Astrocyte (in vitro differentiated cells and primary cell): ENCODE data around the gene STK17A. TPM values are rescaled to one million over a fixed set of nuclear protein-coding genes. Genes with fewer than 3 reads are reported as not detected.

Experiments used
- DNase-seq: peaks from one replicate; pipeline ENCODE4 v3.0.0-alpha.2; 2010; ENCODE audit warnings: low read depth
- FAIRE-seq: peaks from 2 replicates; lab custom pipeline; 2011; peaks lifted over from hg19 to GRCh38; lab: Jason Lieb, UNC
- H2AFZ ChIP-seq: 2 replicates; pipeline ENCODE4 v1.6.0; 2012; ENCODE audit warnings: low read depth, low read length, inconsistent platforms
- H3K27ac ChIP-seq: 2 replicates; pipeline ENCODE4 v1.5.1; 2011; ENCODE audit warnings: low read depth, low read length, inconsistent platforms
- H3K27me3 ChIP-seq: 2 replicates; pipeline ENCODE4 v1.6.0; 2011; ENCODE audit warnings: low read length, inconsistent platforms; ENCODE audit not compliant: insufficient read depth
- H3K36me3 ChIP-seq: 2 replicates; pipeline ENCODE4 v1.5.1; 2011; ENCODE audit warnings: low read length, inconsistent platforms; ENCODE audit not compliant: insufficient read depth
- H3K4me1 ChIP-seq: 2 replicates; pipeline ENCODE4 v1.5.1; 2011; ENCODE audit warnings: low read length, inconsistent platforms; ENCODE audit not compliant: insufficient read depth
- H3K4me2 ChIP-seq: 2 replicates; pipeline ENCODE4 v1.6.0; 2012; ENCODE audit warnings: low read length, inconsistent platforms
- H3K4me3 ChIP-seq: 2 replicates; pipeline ENCODE4 v1.5.1; 2011; ENCODE audit warnings: low read depth, mild to moderate bottlenecking, low read length, inconsistent platforms; ENCODE audit not compliant: insufficient read depth
- H3K79me2 ChIP-seq: 2 replicates; pipeline ENCODE4 v1.6.0; 2012; ENCODE audit warnings: mild to moderate bottlenecking, low read length, inconsistent platforms; ENCODE audit not compliant: insufficient read depth
- H3K9ac ChIP-seq: 2 replicates; pipeline ENCODE4 v1.6.0; 2012; ENCODE audit warnings: mild to moderate bottlenecking, low read length, inconsistent platforms
- H3K9me3 ChIP-seq: 2 replicates; pipeline ENCODE4 v1.5.1; 2012; ENCODE audit warnings: low read depth, mild to moderate bottlenecking, low read length, inconsistent platforms; ENCODE audit not compliant: insufficient read depth
- H4K20me1 ChIP-seq: 2 replicates; pipeline ENCODE4 v1.6.0; 2012; ENCODE audit warnings: low read length, inconsistent platforms; ENCODE audit not compliant: insufficient read depth
- H3K27ac Mint-ChIP-seq: one replicate; pipeline ENCODE4 v1.8.0; 2021; ENCODE audit warnings: mild to moderate bottlenecking, mixed read lengths; ENCODE audit not compliant: unreplicated experiment
- H3K27me3 Mint-ChIP-seq: one replicate; pipeline ENCODE4 v1.8.0; 2021; ENCODE audit warnings: low read depth, mixed read lengths; ENCODE audit not compliant: unreplicated experiment
- H3K36me3 Mint-ChIP-seq: one replicate; pipeline ENCODE4 v1.8.0; 2021; ENCODE audit warnings: low read depth, mixed read lengths; ENCODE audit not compliant: unreplicated experiment
- H3K4me1 Mint-ChIP-seq: one replicate; pipeline ENCODE4 v1.8.0; 2021; ENCODE audit warnings: low read depth, mixed read lengths; ENCODE audit not compliant: unreplicated experiment
- H3K4me3 Mint-ChIP-seq: one replicate; pipeline ENCODE4 v1.8.0; 2021; ENCODE audit warnings: mild to moderate bottlenecking, moderate library complexity, mixed read lengths; ENCODE audit not compliant: unreplicated experiment
- H3K9me3 Mint-ChIP-seq: one replicate; pipeline ENCODE4 v1.8.0; 2021; ENCODE audit warnings: mild to moderate bottlenecking, mixed read lengths; ENCODE audit not compliant: unreplicated experiment
- CTCF ChIP-seq: IDR thresholded peaks from 2 replicates; pipeline ENCODE4 v1.5.1; 2011; ENCODE audit warnings: low read depth, mild to moderate bottlenecking, inconsistent platforms, low read length, moderate library complexity; ENCODE audit not compliant: insufficient read depth
- EZH2 ChIP-seq: IDR thresholded peaks from 2 replicates; pipeline ENCODE4 v1.6.1; 2012; ENCODE audit warnings: mild to moderate bottlenecking, low read length, inconsistent platforms; ENCODE audit not compliant: insufficient read depth
- total RNA-seq: library from RNA; stranded (reverse); gene quantifications from 2 replicates; pipeline ENCODE4 v1.2.1, GENCODE V29; 2021

Gene STK17A
- total RNA-seq, 1 donor from 2014 or later = 38.4 TPM

GRCh38 chr7:43624156-43624555 lies 41.2 kb downstream of the STK17A start:
- Histone ChIP-seq H3K4me1 (peaks cover 3% of the 10 kb centered on the region), H3K9me3 (no peaks in the 10 kb centered on the region), H4K20me1 (peaks cover 40% of the 10 kb centered on the region), H3K27ac (no peak overlapping the region), H2AFZ (no peak overlapping the region), H3K4me3 (no peak overlapping the region), H3K27me3 (no peaks in the 10 kb centered on the region), H3K4me2 (no peak overlapping the region), H3K36me3 (peaks cover 57% of the 10 kb centered on the region), H3K9ac (no peak overlapping the region), H3K79me2 (peaks cover 81% of the 10 kb centered on the region)
- FAIRE-seq = no peak
- Mint-ChIP-seq H3K27me3 (no peaks in the 10 kb centered on the region), H3K36me3 (peaks cover 19% of the 10 kb centered on the region), H3K27ac (no peak overlapping the region), H3K4me1 (peaks cover 12% of the 10 kb centered on the region), H3K4me3 (no peak overlapping the region), H3K9me3 (no peaks in the 10 kb centered on the region)
- DNase-seq = no peak
- no peak for TF ChIP-seq EZH2
- no peak for TF ChIP-seq CTCF

GRCh38 chr7:43625453-43625852 lies 42.5 kb downstream of the STK17A start:
- DNase-seq = no peak

More at GRCh38 chr7:43625453-43625852, 42.5 kb downstream of the STK17A start:
- no peak overlapping the region for H2AFZ ChIP-seq
- H3K4me3 ChIP-seq = no peak overlapping the region
- H3K36me3 ChIP-seq = peaks cover 47% of the 10 kb centered on the region
- no peak overlapping the region for H3K9ac ChIP-seq
- H3K27me3 Mint-ChIP-seq = no peaks in the 10 kb centered on the region
- H3K9me3 ChIP-seq = no peaks in the 10 kb centered on the region
- no peaks in the 10 kb centered on the region for H3K9me3 Mint-ChIP-seq
- H3K79me2 ChIP-seq = peaks cover 78% of the 10 kb centered on the region
- H3K4me2 ChIP-seq = no peak overlapping the region
- TF ChIP-seq CTCF (no peak), EZH2 (no peak)
- peaks cover 12% of the 10 kb centered on the region for H3K4me1 Mint-ChIP-seq
- H3K27ac Mint-ChIP-seq = no peak overlapping the region
- peaks cover 3% of the 10 kb centered on the region for H3K4me1 ChIP-seq
- no peak for FAIRE-seq
- no peaks in the 10 kb centered on the region for H3K27me3 ChIP-seq
- no peak overlapping the region for H3K27ac ChIP-seq
- H4K20me1 ChIP-seq = peaks cover 30% of the 10 kb centered on the region
- H3K36me3 Mint-ChIP-seq = peaks cover 19% of the 10 kb centered on the region
- no peak overlapping the region for H3K4me3 Mint-ChIP-seq
